GM19463 (cell line): ENCODE data around the gene METTL9.
"Not testable (repeated sequence)": the region's sequence is repeated elsewhere in the genome, so short reads cannot be mapped to it uniquely, and the experiment has no call there.

Experiments
- ATAC-seq: cut with Tn5 transposase; IDR thresholded peaks from one replicate; pipeline ENCODE4 v1.9.1; 2021; ENCODE audit warnings: mild to moderate bottlenecking, moderate library complexity; ENCODE audit not compliant: unreplicated experiment

The METTL9 gene

DNA sequence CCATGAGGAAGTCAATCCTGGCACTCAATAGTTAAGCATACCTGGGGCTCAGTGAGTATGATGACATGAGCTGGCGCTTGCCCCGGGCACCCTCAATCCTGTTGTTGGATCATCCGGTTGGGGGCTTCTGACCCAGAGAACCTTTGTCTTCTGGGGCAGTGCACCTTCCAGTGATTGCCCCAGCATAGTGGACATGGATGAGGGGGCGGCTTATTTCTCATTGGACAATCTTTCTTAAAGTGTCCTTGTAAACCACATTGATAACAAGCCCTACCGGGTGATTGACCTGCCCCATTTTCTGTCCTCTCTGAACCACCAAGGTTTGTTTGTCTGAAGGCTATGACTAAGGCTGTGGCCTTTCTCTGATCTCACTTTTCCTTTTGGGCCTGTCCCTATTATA, 34.8 kb downstream of the METTL9 start:
- ATAC-seq = no peak

DNA sequence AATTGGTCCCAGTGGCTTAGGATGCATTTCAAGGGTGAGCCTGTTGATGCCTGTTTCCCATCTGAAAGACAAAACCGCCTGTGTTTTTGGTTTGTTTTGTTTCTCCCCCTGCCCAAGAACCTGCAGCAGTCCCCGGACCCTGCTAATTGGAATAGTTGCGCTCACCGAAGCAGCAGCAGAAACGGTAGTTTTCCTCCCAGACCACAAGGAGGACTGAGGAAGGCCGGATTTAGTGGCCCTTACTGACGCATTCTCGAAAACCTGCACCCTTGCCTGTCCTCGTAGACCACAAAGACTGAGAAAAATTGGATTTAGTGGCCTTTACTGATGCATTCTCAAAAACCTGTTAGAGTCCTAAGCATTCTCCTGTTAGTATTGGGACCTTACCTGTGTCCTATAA, 36.3 kb downstream of the METTL9 start:
- ATAC-seq = not testable (repeated sequence)

DNA sequence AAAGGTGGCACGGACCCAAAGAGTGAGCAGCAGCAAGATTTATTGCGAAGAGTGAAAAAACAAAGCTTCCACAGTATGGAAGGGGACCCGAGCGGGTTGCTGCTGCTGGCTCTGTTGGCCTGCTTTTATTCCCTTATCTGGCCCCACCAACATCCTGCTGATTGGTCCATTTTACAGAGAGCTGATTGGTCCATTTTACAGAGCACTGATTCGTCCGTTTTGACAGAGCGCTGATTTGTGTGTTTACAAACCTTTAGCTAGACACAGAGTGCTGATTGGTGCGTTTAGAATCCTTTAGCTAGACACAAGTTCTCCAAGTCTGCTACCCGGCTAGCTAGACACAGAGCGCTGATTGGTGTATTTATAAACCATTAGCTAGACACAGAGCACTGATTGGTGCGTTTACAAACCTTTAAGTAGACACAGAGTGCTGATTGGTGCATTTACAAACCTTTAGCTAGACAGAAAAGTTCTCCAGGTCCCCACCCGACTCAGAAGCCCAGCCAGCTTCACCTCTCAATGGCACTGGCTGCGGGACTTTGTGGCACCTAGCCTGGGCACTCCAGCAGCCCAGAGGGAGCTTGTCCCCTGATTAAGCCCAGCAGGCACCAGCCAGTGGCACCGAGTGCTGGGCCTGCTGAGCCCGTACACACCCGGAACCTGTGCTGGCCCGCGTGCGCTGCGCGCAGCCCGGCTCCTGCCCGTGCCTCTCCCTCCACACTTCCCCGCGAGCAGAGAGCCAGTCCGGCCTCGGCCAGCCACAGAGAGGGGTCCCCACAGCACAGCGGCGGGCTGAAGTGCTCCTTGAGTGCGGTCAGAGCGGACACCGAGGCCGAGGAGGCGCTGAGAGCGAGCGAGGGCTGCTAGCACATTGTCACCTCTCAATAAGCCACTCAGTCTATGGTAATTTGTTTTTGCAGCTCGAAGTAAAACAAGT, 37.9 kb downstream of the METTL9 start:
- no peak for ATAC-seq

DNA sequence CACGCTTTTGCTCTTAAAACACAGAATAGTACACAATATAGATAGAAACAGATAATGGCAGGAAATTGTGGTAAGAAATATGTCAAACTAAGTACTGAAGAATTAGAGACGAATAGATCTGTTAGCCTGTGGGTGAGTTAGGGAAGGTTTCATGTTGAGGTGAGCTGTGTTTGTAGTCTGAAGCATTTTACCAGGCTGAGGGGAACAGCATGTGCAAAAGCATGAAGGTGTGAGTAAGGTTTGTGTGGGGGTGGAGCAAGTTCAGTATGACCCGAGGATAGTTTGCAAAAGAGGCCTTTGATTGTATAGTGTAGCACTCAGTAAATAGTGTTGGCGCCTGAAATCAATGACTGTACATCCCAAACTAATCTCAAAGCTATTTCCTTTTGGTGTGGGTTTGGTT, 39.2 kb downstream of the METTL9 start:
- no peak for ATAC-seq

DNA sequence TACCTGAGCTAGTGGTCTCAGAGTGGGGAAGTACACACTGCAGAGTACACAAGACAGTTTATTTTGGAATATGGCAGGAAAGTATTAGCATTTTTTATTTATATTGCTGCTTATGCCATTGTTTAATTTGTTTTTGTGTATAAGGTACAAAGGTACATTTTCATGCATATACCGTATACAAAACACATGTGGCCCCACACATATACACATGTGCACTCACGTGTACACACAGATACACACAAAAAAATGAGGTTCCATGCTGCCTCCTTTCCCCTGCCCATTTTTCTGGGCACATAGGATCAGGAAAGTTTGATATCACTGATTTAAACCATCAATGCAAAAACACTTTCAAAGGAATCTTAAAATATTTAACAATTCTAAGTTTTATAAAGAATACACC, 40.1 kb downstream of the METTL9 start:
- ATAC-seq = no peak

DNA sequence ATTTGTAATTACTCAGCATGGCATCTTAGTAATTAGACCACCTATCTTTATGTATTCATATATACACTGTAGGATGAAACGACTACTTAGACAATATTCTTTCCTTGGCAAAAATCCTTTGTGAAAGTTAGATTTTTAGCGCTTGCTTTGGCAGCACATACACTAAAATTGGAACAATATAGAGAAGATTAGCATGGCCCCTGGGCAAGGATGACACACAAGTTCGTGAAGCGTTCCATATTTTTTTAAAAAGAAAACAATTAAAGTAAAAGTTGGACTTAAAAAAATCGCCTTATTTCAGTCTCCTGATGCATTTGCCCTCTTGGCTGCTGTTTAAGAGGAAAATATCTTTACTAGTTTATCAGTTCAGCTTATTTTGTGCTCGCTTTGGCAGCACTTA, 42.5 kb downstream of the METTL9 start:
- no peak for ATAC-seq

DNA sequence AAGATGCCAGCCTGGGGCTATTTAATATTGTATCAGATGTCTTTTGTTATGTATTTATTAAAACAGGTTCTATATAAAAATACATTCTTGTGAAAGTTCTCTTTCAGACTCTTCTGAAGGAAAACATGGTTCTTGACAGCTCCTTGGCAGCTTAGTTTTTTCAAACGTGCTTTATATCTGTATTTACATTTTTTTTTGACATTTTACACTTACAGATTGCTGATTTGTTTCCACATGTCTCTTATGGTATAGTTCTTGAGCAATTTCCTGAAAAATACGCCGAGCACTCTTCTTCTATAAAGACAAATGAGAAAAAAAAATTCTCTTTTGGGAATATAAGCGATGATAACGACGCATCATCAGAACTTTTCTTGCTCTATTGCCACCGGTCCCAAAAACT, 43.5 kb downstream of the METTL9 start:
- ATAC-seq = no peak

DNA sequence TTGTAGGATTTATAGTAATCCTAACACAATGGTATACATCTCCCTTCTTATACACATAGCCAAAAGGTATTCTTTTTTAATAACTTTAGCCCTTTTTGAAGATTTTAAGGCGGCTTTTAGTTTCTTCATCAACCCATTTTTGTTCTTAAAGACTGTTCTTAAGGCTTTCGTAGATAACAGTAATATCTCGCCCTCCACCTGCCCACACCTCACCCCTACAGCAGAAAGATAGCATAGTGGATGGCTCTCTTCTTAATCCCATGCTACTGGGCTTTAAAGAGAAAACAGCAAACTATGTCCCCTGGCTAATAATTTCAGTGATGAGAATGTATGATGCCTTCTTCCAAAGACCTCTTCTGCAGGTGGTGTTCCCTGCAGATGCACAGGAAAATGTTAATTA, 44.4 kb downstream of the METTL9 start:
- no peak for ATAC-seq

DNA sequence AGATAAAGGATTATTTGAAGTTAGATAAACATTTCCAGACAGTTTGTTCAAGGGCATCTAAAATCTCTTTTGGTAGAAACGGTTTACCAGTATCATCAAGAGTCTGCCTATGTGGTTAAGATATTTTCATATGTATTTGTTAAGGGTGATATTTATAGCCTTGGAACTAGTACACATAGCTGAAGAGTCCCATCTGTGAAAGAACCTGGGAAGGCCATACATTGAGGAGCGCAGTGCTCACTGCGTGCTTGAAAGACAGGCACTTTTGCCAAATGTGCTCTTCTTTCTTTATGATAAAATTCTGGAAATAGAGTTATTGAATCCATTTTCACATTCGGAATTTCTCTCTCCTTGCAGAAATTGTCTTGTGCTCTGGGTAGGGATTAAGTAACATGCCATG, 45.3 kb downstream of the METTL9 start:
- ATAC-seq = no peak

DNA sequence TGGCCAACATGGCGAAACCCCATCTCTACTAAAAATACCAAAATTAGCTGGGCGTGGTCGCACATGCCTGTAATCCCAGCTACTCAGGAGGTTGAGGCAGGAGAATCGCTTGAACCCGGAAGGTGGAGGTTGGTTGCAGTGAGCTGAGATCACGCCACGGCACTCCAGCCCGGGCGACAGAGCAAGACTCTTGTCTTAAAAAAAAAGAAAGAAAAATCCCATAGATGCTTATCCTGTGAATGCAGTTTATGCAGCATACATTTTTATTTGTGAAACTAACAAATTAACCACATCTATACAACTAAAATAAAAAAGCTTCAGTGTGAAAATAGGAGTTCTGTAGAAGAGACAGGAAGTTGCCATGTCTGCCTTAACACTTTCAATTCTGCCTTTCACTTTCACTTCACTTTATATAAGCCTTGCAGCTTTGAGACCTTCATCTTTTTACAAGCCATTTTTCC, 45.9 kb downstream of the METTL9 start:
- no peak for ATAC-seq

DNA sequence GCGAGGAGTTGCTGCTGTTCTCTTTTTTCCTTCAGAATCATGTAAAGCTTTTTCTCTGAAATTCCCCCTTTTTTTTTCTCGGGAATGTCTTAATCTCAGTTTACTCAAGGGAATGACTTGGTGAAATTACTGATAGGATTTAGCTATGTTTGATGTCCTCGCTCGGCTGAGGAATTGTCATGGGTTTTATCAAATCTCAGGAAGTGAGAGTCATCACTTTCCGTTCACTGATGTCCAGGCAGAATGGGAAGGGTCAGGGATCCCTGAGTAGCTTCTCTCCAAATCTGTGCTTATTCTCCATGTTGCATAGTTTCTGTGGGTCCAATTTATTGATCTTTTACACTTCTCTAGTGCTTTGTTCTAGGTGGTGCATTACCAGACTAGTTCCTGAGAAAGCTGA, 46.7 kb downstream of the METTL9 start:
- no peak for ATAC-seq

DNA sequence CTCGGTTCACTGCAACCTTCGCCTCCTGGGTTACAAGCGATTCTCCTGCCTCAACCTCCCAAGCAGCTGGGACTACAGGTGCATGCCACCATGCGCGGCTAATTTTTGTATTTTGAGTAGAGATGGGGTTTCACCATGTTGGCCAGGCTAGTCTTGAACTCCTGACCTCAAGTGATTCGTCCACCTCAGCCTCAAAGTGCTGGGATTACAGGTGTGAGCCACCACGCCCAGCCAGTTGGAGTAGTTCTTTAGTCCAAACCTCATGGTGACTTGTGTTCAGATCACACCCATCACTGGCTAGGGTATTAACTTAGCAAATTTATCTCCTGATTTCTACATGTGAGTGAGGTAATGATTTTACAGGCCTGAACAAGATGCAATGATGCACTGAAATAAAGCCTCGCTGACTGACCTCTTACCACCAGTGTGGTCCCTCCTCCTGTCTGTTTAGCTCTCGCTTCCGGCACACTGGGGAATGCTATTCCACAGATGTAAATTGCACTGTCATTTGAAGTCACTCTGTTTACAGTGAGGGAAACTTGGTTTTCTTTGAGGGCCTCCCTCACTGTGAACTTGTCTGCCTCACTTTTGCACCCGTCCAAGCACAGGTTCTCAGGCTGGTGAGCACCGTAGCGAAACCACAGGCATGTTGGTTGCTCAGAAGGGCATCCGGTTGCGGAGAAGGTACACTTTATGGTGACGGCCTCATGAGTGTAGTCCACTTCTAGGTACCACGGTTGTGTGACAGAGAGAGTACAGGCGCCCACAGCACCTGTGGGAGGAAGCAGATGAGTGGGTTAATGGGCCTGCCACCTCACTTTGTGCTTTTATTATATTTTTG, 47.6 kb downstream of the METTL9 start:
- ATAC-seq = peak; percentile 92

DNA sequence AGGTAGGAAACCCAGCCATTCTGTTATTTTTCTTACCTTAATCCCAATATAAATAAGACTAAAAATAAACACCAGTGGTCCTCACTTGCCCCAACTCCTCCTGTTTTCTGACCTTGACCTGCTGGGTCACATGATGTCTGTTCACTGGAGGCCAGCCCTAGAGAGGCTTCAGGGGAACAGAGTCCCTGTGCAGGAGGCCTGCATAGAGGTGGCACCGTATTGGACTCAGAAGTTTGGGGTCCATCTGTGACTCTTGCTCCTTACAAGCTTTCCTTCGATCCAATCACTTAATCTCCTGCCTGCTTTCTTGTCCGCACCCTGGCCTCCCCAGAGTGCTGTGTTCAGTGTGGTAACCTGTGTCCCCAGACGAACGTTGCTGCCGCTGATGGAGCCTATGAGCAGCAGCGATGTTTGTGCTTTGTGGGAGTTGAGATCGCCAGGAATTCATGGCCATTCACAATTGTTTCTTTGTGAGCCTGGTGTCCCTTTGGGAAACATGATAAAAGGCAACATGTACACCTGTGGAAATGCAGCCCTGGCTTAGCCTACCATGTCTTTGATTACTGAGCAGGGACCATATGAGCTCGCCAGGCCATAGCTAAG, 48.3 kb downstream of the METTL9 start:
- ATAC-seq = no peak

DNA sequence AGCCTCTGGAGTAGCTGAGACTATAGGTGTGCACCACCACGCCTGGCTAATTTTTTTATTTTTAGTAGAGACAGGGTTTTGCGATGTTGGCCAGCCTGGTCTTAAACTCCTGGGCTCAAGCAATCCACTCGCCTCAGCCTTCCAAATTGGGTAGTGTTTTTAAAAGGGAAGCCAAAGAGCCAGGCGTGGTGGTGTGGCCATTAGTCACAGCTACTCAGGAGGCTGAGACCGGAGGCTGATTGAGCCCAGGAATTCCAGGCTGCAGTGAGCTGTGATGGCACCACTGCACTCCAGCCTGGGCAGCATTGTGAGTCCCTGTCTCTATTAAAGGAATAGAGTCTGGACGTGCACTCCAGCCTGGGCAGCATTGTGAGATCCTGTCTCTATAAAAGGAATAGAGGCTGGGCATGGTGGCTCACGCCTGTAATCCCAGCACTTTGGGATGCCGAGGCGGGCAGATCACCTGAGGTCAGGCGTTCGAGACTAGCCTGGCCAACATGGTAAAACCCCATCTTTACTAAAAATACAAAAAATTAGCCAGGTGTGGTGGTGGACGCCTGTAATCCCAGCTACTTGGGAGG, 50.5 kb downstream of the METTL9 start:
- ATAC-seq = not testable (repeated sequence)

DNA sequence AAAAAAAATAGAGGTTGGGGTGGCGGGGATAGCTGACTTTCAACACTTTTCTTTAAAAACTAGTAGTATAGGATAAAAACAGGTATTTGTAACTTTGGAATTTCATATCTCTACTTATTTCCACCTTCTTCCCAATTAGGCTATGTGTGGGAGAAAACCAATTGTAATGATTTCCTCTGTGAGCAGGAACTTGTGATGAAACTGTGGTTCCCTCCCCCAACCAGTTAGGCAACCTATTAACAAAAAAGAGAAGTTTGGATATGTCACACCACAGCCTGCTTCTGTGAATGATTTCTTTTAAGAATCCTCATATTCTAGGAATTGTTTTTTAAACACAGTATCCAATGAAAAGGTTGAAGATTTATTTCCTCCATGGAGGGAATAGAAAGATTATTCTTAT, 51.1 kb downstream of the METTL9 start:
- ATAC-seq = no peak

DNA sequence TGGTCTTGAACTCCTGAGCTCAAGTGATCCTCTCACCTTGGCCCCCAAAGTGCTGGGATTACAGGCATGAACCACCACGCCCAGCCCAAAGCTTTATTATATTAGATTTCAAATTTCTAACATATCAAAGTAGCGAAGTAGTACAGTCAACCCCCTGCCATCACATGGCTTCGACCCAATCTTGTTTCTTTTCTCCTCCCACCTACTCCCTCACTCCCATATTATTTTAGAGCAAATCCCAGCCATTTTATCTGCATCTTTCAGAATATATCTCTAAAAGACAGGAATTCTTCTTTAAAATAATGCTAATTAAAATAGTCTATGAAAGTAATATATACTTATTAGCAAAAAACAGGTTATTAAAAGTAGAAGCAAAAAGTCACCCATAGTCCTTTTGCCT, 52.1 kb downstream of the METTL9 start:
- ATAC-seq = no peak

DNA sequence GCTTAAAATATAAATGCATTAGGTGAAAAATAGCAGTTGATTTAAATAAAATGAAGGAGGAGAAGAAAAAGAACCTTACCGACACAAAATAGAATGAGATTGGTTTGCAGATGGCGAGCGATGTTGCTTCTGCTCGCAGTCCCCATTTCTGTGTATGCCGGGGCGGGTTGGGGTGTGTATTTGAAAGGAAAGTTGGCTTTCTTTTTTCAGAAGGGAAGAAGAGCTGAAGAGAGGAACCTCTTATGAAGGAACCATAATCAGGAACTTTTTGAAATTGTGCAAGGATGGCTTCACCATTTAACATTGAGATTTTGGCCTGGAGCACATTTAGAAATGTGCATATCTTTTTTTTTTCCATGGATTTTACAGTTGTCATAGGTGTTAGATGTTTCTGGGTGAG, 53.1 kb downstream of the METTL9 start, which contains the start of gene IGSF6:
Gene IGSF6 (minus strand): TSS at position 156 of the 400 bp plus-strand sequence. CDS start 10 bp downstream, at position 146.
- no peak for ATAC-seq

DNA sequence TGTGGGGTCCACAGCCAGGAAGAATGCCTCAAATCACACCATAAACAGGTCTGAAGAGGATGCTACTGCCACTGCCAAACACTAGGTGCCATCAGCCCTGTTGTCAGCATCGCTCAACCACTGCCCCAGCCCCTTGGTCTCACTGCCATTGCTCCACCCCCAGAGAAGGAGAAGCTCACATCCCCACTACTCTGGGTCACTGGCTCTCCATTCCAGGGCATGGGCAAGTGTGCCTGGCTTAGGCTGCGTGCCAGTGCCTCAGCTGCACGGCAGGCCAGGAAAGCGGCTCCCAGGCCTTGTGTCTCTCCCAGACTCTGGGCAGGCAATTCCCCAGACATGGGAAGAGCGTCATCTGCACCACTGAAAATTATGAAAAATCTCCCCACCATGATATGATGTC, 54.2 kb downstream of the METTL9 start:
- ATAC-seq = no peak

DNA sequence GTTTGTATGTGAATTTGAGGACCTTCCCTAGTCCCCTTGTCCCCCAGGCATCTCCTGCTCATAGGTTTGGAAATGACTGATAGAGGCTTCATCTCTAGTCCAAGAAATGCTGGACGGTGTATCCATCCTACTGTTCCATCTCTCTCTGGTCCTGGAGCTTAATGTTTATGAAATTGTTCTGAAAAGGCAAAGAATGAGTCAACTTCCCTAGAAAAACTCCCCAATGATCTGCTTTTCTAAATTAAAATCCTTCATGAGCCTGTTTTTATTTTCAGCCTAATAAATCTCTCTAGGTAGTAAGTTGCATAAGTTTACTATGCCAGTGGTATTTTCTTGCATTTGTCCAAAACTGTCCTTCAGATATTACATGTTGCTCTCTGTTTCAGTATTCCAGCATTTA, 55.1 kb downstream of the METTL9 start:
- no peak for ATAC-seq

DNA sequence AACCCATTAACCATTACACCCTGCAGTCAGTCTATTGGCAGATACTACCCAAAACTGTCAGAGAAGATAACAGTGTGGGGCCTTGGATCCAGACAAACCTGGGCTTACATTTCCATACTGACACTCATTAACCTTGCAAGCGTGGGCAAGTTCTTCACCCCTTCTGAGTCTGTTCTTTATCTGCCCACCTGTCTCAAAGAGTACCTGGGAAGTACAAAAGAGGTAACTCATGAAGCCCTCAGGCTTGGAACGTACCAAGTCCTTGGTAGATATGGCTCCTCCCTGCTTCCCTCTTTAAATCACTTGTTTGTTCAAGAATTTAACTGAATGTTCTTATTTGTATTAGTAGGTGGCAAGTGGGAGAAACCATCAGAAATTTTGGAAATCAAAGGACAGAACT, 55.5 kb downstream of the METTL9 start:
- ATAC-seq = no peak
